ENCODE measurements around the gene PVR.
A peak's percentile ranks its signal among the peaks of the same experiment; 100 is the strongest.
"Not testable (repeated sequence)": the region's sequence is repeated elsewhere in the genome, so short reads cannot be mapped to it uniquely, and the experiment has no call there.

Gene PVR

DNA sequence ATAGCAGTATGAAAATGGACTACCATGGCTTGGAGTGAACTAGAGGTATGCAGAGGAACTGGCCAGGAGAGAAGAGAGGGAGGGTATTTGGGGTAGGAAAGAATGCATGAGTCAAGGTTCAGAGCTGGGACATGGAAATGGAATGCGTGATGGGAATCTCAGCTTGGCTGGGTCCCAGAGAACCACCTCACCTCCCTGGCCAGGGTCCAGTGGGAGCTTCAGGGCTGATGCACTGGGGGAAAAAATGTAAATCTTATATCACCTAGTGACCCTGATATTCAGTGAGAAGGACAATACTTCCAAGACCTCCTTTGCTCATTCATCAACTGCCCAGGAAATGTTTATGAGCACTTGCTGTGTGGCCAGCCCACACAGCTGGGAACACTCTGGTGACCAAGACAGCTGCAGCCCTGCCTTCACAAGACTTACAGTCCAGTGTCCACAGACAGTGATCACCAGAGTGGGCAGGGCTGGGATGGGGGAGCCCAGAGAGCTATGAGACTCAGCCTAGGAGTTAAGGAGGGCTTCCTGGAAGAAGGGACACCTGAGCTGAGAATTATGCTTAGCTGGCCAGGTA, 17.6 kb upstream of the PVR start:
- no peaks in the 10 kb centered on the region for H3K27me3 ChIP-seq (replicated peaks)
- peak overlapping the region; percentile 77 for H3K27ac ChIP-seq
- H3K4me3 ChIP-seq (ENCODE audit: low read depth, low read length), result no peak overlapping the region
- in situ Hi-C loops (cut with HindIII; ENCODE audit: low pct_ligation_motif_present, low sequenced_read_pairs), result no loop called here
- DNase-seq, result peak; percentile 93
- TF ChIP-seq, protein P1, sequence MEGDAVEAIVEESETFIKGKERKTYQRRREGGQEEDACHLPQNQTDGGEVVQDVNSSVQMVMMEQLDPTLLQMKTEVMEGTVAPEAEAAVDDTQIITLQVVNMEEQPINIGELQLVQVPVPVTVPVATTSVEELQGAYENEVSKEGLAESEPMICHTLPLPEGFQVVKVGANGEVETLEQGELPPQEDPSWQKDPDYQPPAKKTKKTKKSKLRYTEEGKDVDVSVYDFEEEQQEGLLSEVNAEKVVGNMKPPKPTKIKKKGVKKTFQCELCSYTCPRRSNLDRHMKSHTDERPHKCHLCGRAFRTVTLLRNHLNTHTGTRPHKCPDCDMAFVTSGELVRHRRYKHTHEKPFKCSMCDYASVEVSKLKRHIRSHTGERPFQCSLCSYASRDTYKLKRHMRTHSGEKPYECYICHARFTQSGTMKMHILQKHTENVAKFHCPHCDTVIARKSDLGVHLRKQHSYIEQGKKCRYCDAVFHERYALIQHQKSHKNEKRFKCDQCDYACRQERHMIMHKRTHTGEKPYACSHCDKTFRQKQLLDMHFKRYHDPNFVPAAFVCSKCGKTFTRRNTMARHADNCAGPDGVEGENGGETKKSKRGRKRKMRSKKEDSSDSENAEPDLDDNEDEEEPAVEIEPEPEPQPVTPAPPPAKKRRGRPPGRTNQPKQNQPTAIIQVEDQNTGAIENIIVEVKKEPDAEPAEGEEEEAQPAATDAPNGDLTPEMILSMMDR (IDR thresholded peaks at IDR 0.05; ENCODE audit: low read depth, low read length, missing control alignments), result no peak
- no peaks in the 10 kb centered on the region for H3K36me3 ChIP-seq (replicated peaks)

DNA sequence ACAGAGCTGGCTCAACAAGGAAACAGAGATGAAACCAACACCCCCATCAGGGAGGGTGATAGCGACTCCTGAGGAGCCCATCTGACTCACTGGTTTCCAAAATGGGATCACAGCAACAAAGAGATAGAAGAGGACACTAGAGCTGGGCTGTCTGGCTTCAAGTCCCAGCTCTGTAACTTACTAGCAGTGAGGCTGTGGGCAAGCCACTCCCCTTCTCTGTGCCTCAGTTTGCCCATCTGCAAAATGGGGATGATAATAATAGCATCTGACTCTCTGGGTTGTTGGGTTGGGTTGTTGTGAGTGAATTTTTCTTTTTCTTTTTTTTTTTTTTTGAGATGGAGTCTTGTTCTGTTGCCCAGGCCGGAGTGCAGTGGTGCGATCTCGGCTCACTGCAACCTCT, 16.1 kb upstream of the PVR start:
- no peak for DNase-seq
- no peaks in the 10 kb centered on the region for H3K27me3 ChIP-seq (replicated peaks)
- H3K36me3 ChIP-seq (replicated peaks), result no peaks in the 10 kb centered on the region
- in situ Hi-C loops (cut with HindIII; ENCODE audit: low pct_ligation_motif_present, low sequenced_read_pairs), result no loop called here
- H3K4me3 ChIP-seq (ENCODE audit: low read depth, low read length), result no peak overlapping the region
- H3K27ac ChIP-seq, result no peak overlapping the region
- TF ChIP-seq, protein P1 (IDR thresholded peaks at IDR 0.05; ENCODE audit: low read depth, low read length, missing control alignments), result no peak

DNA sequence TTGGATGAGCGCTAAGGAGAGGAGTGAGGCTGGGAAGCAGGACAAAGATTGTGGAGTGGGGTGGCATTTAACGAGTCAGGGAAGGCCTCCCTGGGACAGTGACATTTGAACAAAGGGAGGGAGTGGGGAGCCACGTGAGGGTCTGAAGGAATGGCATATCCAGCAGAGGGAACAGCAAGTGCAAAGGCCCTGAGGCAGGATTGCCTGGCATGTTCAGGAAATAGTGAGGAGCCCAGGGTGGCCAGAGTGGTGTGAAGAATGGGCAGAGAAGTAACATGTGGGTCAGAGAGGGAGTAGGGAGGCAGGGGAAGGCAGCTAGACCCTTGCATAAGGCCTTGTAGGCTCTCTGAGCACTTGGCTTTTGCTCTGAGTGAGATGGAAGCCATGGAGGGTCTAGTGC, 14.9 kb upstream of the PVR start:
- in situ Hi-C loops (cut with HindIII; ENCODE audit: low pct_ligation_motif_present, low sequenced_read_pairs), result no loop called here
- TF ChIP-seq, protein P1 (IDR thresholded peaks at IDR 0.05; ENCODE audit: low read depth, low read length, missing control alignments), result no peak

DNA sequence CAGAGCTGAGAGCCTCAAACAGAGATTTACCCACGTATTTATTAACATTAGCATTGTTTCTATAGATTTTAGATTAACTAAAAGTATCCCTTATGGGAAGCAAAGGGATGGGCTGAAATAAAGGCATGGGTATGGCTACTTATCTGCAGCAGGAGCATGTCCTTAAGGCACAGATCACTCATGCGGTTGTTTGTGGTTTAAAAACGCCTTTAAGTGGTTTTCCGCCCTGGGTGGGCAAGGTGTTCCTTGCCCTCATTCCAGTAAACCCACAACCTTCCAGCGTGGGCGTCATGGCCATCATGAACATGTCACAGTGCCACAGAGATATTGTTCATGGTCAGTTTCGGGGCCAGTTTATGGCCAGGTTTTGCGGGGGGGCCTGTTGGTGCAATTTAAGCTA, 12.1 kb upstream of the PVR start:
- H3K36me3 ChIP-seq (replicated peaks); DNase-seq; H3K27ac ChIP-seq; H3K27me3 ChIP-seq (replicated peaks); in situ Hi-C loops (cut with HindIII; ENCODE audit: low pct_ligation_motif_present, low sequenced_read_pairs); H3K4me3 ChIP-seq (ENCODE audit: low read depth, low read length): not testable (repeated sequence)

More for the DNA sequence above, 14.9 kb upstream of the PVR start:
- no peaks in the 10 kb centered on the region for H3K36me3 ChIP-seq (replicated peaks)
- no peak overlapping the region for H3K4me3 ChIP-seq (ENCODE audit: low read depth, low read length)
- H3K27me3 ChIP-seq (replicated peaks), result no peaks in the 10 kb centered on the region
- no peak overlapping the region for H3K27ac ChIP-seq
- no peak for DNase-seq

DNA sequence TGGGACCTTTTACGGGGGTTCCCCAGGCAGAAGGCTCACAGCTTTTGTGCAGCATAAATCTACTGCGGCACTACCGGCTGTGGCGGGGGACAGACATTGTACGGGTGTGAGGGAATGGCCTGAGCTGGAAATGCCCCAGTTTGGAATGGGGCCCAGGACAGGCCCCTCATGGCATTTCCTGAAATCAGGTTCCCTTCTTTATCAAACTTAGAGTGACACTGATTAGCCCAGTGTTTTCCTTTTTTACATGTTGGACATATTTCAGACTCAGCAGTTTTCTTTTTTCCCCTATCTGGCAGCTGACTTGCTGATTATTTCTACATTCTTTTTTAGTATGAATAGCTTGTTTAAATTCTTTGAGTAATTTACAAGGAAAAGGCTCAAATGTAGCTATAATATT, 9.7 kb upstream of the PVR start:
- in situ Hi-C loops (cut with HindIII; ENCODE audit: low pct_ligation_motif_present, low sequenced_read_pairs); H3K4me3 ChIP-seq (ENCODE audit: low read depth, low read length); H3K27ac ChIP-seq; H3K36me3 ChIP-seq (replicated peaks); H3K27me3 ChIP-seq (replicated peaks); DNase-seq: not testable (repeated sequence)

DNA sequence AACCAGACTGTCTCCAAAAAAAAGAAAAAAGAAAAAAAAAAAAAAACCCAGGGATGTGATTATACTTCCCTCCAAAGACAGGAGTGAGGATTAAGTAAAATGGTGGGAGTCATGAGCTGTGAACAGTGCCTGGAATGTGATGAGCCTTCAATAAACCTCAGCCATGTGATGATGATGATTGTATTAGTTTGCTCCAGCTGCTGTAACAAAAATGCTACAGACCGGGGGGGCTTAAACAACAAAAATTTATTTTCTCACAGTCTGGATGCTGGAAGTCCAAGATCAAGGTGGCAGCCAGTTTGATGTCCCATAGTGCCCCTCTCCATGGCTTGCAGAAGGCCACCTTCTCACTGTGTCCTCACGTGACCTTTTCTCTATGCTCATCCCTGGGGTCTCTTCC, 8.9 kb upstream of the PVR start:
- TF ChIP-seq, protein P1 (IDR thresholded peaks at IDR 0.05; ENCODE audit: low read depth, low read length, missing control alignments), result no peak

More for the DNA sequence above, 8.9 kb upstream of the PVR start:
- Histone ChIP-seq H3K4me3 (ENCODE audit: low read depth, low read length) (no peak overlapping the region), H3K27me3 (replicated peaks) (no peaks in the 10 kb centered on the region), H3K36me3 (replicated peaks) (no peaks in the 10 kb centered on the region), H3K27ac (no peak overlapping the region)
- in situ Hi-C loops (cut with HindIII; ENCODE audit: low pct_ligation_motif_present, low sequenced_read_pairs), result no loop called here
- no peak for DNase-seq

All from brain microvascular endothelial cell (primary cell).